Parathyroid adenoma (tissue), 2 donors: ENCODE results near the gene ZBP1.

Source experiments
- H2AFZ ChIP-seq: fragments of 300-600 bp; sonication (generic); one replicate; pipeline ENCODE4 v1.7.0; 2017; ENCODE audit warnings: antibody characterized with exemption, mild to moderate bottlenecking
- H3K27ac ChIP-seq: fragments of 300-600 bp; sonication (generic); one replicate; pipeline ENCODE4 v1.7.0; 2017
- H3K27me3 ChIP-seq: fragments of 300-600 bp; sonication (generic); one replicate; pipeline ENCODE4 v1.7.0; 2017; ENCODE audit warnings: low read length; ENCODE audit not compliant: control insufficient read depth, insufficient read depth
- H3K36me3 ChIP-seq: fragments of 300-600 bp; sonication (generic); one replicate; pipeline ENCODE4 v1.7.0; 2017; ENCODE audit warnings: low read length; ENCODE audit not compliant: control insufficient read depth, insufficient read depth
- H3K4me1 ChIP-seq: fragments of 300-600 bp; sonication (generic); one replicate; pipeline ENCODE4 v1.7.0; 2017; ENCODE audit warnings: control low read depth
- H3K4me2 ChIP-seq: fragments of 300-600 bp; sonication (generic); one replicate; pipeline ENCODE4 v1.7.0; 2017; ENCODE audit warnings: low read length
- H3K4me3 ChIP-seq: fragments of 300-600 bp; sonication (generic); one replicate; pipeline ENCODE4 v1.7.0; 2017; ENCODE audit warnings: low read depth, low read length
- H3K79me2 ChIP-seq: fragments of 300-600 bp; sonication (generic); one replicate; pipeline ENCODE4 v1.7.0; 2017; ENCODE audit warnings: control low read depth
- H3K9ac ChIP-seq: fragments of 300-600 bp; sonication (generic); one replicate; pipeline ENCODE4 v1.7.0; 2017; ENCODE audit warnings: mild to moderate bottlenecking
- H3K9me3 ChIP-seq: fragments of 300-600 bp; sonication (generic); one replicate; pipeline ENCODE4 v1.7.0; 2017; ENCODE audit warnings: low read length; ENCODE audit not compliant: control insufficient read depth
- TF ChIP-seq, protein P1 (sequence below): fragments of 300-600 bp; sonication (generic); IDR thresholded peaks from one replicate; pipeline ENCODE4 v1.7.0; 2017; ENCODE audit warnings: antibody characterized with exemption, mild to moderate bottlenecking
- donor health status: primary hyperparathyroidism.

Gene ZBP1

DNA sequence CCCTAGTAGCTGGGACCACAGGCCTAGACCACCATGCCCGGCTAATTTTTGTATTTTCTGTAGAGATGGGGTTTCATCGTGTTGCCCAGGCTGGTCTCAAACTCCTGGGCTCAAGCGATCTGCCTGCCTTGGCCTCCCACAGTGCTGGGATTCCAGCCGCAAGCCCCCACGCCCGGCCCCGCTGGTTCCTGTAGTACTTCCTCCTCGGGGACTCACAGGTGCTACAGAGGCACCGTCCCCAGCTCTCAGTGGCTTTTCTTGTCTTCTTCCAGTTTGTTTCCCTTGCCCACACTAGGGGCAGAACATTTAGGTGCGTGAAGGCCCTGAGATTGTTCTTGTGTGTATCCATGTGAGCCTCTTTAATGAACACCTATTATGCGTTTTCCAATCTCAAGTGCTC, 773 bp upstream of the ZBP1 start:
- Histone ChIP-seq H3K4me1 (no peaks in the 10 kb centered on the region), H3K27ac (no peak overlapping the region), H3K9ac (no peak overlapping the region), H3K36me3 (no peaks in the 10 kb centered on the region), H3K27me3 (no peaks in the 10 kb centered on the region), H3K4me2 (no peak overlapping the region), H3K79me2 (no peaks in the 10 kb centered on the region), H3K4me3 (no peak overlapping the region), H3K9me3 (no peaks in the 10 kb centered on the region), H2AFZ (no peak overlapping the region)
- TF ChIP-seq, protein P1, sequence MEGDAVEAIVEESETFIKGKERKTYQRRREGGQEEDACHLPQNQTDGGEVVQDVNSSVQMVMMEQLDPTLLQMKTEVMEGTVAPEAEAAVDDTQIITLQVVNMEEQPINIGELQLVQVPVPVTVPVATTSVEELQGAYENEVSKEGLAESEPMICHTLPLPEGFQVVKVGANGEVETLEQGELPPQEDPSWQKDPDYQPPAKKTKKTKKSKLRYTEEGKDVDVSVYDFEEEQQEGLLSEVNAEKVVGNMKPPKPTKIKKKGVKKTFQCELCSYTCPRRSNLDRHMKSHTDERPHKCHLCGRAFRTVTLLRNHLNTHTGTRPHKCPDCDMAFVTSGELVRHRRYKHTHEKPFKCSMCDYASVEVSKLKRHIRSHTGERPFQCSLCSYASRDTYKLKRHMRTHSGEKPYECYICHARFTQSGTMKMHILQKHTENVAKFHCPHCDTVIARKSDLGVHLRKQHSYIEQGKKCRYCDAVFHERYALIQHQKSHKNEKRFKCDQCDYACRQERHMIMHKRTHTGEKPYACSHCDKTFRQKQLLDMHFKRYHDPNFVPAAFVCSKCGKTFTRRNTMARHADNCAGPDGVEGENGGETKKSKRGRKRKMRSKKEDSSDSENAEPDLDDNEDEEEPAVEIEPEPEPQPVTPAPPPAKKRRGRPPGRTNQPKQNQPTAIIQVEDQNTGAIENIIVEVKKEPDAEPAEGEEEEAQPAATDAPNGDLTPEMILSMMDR: no peak

DNA sequence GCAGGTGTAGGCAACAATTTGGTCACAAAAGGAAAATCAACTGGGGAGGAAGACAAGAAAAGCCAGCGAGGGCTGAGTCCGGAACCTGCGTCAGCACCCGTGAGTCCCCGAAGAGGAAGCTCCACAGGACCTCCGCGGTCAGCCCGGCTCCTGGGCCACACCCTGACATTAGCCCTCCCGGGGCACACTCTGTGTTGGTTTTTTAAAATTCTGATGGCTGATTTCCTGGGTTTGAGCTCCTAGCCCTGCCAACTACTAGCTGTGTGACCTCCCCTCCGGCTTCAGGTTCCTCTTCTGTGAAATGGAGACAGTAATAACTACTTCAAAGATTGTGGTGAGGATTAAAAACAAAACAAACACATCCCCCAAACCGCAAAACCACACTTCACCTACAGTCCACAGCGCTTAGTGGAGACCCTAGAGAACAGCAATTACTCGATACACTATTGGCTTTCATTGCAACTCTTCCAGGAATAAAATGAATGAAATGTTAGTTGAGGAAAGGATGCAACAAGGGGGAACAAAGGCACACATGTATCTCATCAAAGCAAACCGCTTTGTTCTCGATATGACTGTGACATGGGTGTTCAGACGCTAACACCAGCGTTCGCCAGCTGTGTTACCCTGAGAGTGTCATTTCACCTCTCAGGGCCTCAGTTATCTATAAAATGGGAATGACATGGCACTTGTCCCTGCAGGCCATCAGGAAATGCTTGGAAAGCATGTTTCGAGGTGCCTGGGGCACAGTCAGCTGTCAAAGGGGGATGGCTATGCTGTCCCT, 985 bp downstream of the ZBP1 start:
- TF ChIP-seq, protein P1: no peak
- Histone ChIP-seq H3K9ac (no peak overlapping the region), H3K79me2 (no peaks in the 10 kb centered on the region), H3K27ac (no peak overlapping the region), H3K4me1 (no peaks in the 10 kb centered on the region), H3K9me3 (no peaks in the 10 kb centered on the region), H3K36me3 (no peaks in the 10 kb centered on the region), H2AFZ (no peak overlapping the region), H3K27me3 (no peaks in the 10 kb centered on the region), H3K4me2 (no peak overlapping the region), H3K4me3 (no peak overlapping the region)

DNA sequence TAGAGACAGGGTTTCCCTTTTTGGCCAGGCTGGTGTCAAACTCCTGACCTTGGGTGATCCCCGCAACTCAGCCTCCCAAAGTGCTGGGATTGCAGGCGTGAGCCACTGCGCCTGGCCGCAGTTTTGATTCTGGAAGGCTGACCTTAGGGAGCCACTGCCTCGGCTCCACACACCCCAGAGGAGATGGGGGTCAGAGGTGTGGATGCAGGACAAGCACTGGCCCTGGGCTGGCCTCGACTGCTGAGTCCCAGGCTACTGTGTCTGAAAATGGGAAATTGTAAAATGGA, 1.5 kb downstream of the ZBP1 start:
- no peak overlapping the region for H3K4me2 ChIP-seq
- H3K36me3 ChIP-seq: no peaks in the 10 kb centered on the region
- no peak overlapping the region for H3K4me3 ChIP-seq
- no peak overlapping the region for H3K27ac ChIP-seq
- H3K27me3 ChIP-seq: no peaks in the 10 kb centered on the region
- H3K9ac ChIP-seq: no peak overlapping the region
- H2AFZ ChIP-seq: no peak overlapping the region
- H3K4me1 ChIP-seq: no peaks in the 10 kb centered on the region
- no peaks in the 10 kb centered on the region for H3K9me3 ChIP-seq
- TF ChIP-seq, protein P1: no peak
- H3K79me2 ChIP-seq: no peaks in the 10 kb centered on the region

DNA sequence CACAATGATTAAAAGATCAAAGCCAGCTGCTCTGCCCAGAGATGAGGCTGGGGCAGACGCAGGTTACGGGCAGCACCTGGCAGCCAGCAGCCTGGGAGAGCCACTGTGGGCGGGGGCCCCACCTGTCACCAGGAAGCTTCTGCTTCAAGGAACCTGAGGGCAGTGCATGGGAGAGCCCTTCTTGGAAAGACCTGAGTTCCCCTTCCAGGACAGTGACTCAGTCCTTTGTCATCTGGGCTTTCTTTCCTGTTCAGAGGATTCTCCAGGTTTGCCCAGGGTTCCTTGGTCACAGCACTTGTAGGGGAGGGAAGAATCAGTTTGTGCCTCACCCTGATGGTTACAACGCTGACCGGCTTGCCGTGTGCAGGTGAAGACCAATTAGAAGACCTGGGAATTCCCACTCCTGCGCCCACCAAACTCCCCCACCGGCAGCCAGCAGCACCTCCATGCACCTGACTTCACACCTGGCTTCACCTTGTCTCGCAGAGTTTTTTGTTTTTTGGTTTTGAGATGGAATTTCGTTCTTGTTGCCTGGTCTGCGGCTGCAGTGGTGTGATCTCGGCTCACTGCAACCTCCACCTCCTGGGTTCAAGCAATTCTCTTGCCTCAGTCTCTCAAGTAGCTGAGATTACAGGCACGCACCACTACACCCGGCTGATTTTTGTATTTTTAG, 2.0 kb downstream of the ZBP1 start:
- Histone ChIP-seq H3K79me2 (no peaks in the 10 kb centered on the region), H2AFZ (no peak overlapping the region), H3K27me3 (no peaks in the 10 kb centered on the region), H3K36me3 (no peaks in the 10 kb centered on the region), H3K27ac (no peak overlapping the region), H3K4me2 (no peak overlapping the region), H3K9ac (no peak overlapping the region), H3K4me1 (no peaks in the 10 kb centered on the region), H3K9me3 (no peaks in the 10 kb centered on the region), H3K4me3 (no peak overlapping the region)
- TF ChIP-seq, protein P1: no peak
